HG02840 (cell line): ENCODE measurements around the gene COQ4.

Experiments
- ATAC-seq: cut with Tn5 transposase; IDR thresholded peaks from one replicate; pipeline ENCODE4 v1.9.1; 2021; ENCODE audit warnings: mild to moderate bottlenecking, moderate library complexity, moderate number of reproducible peaks; ENCODE audit not compliant: unreplicated experiment, low FRiP score

Gene COQ4

GRCh38 chr9:128339761-128340690 lies 17.4 kb downstream of the COQ4 start, which contains the start of gene SLC27A4:
SLC27A4 (plus strand) TSS chr9:128340527; CDS start chr9:128343133, 2,606 bp downstream.
- ATAC-seq: peak; percentile 76

DNA sequence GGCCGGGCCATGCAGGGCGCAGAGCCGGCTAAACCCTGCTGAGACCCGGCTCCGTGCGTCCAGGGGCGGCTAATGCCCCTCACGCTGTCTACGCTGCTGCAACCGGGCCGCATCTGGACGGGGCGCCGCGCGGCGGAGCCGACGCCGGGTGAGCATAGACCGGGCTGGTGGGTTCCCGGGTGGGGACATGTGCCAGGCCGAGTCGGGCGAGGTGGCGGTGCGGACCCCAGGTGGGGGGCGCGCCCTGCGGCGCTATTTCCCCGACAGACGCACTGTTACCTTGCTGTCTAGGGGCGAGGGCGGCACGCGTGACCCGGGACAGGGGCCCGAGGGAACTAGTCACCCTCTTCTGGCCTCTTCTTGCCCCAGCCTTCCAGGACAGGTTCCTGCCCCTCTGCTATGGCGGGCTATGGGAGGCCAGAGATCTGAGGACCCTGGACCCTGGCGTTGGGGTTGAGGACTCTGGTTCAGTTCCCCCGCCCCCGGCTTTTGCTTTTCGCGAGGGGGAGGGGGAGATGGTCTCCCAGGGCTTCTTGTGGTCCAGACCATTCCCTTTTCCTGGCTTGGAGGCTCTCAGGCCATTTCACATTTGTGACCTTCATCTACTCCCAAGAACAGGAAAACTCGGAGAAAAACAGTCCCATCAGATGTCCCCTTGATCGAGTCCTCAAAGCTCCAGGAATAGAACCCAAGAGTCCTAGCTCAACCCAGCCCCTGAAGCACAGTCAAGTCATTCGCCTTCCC lies 18.2 kb downstream of the COQ4 start:
- ATAC-seq: peak; percentile 26

GRCh38 chr9:128341435-128341849 lies 18.8 kb downstream of the COQ4 start:
- ATAC-seq: no peak

DNA sequence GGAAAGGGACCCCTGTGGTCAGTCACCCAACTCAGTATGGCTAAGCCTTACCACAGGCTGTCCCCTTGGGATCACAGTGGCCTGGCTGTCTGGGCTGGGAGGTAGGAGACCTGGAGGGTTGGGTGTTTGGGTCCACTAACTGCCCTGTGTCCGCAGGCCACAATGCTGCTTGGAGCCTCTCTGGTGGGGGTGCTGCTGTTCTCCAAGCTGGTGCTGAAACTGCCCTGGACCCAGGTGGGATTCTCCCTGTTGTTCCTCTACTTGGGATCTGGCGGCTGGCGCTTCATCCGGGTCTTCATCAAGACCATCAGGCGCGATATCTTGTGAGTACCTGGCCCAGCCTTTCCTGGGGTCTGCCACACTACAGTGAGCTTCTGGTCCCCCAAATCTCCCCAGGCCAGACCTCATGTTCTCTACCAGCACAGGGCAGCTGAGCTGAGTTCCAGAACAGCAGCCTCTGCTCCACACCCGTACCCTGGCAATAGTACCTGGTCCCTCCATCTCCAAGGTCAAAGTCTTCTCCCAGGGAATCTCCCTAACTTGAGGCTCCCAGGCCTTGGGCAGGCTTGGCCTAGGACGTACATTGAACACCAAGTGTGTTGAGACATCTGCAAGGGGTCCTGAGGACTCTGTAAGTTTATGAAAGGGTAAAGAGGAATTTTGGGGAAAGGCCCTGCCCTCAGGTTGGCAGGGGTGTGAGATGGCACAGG lies 20.5 kb downstream of the COQ4 start:
- no peak for ATAC-seq

DNA sequence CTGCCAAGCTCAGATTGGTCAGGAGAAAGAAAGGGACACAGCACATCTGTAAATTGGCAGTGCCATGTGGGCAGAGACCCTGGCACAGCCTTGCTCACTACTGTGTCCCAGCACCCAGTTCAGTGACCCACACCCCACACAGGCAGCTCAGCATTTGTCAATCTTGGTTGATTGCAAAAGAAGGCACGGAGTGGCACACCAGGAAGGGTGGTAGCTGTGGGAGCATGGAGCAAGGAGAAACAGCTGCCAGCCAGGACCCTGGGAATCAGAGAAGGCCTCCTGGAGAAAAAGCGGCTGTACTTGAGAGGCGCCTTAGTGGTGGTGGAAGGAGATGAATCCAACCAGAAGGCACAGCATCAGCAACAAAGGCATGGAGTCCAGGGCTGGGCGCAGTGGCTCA lies 21.2 kb downstream of the COQ4 start:
- ATAC-seq: no peak

DNA sequence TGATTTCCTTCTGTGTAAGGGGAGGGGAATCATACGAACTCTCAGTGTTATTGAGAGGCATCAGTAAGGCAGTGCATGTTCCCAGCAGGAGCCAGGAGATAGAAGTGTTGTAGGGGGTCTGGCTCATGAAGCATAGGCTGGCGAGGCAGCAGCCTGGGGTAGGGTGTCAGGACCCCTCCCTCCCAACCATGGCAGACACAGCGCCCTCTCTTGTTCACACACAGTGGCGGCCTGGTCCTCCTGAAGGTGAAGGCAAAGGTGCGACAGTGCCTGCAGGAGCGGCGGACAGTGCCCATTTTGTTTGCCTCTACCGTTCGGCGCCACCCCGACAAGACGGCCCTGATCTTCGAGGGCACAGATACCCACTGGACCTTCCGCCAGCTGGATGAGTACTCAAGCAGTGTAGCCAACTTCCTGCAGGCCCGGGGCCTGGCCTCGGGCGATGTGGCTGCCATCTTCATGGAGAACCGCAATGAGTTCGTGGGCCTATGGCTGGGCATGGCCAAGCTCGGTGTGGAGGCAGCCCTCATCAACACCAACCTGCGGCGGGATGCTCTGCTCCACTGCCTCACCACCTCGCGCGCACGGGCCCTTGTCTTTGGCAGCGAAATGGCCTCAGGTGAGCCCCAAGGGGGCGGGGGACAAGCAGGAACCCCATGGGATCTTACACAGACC lies 22.4 kb downstream of the COQ4 start:
- ATAC-seq: no peak

GRCh38 chr9:128349125-128349524 lies 26.5 kb downstream of the COQ4 start:
- ATAC-seq: no peak

DNA sequence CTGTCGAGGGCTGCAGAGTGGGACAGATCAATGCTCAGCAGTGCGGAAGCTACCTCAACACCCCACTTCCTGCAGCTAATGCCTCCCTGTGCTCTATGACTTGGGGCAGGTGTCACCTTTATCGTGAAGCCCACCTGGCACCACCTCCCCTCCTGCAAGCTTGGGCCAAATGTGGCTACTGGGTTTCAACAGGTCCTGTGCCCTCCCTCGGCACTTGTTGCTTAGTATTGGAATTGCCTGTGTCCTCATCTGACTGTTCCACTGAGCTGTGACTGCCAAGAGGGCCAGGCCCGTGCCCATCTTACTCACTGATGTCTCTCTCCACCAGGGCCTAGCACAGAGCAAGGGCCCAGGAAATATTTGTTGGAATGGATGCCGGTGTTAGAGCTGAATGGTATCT lies 27.1 kb downstream of the COQ4 start:
- ATAC-seq: no peak

- ATAC-seq: no peak
Observed at GRCh38 chr9:128355451-128355850, 32.8 kb downstream of the COQ4 start.

DNA sequence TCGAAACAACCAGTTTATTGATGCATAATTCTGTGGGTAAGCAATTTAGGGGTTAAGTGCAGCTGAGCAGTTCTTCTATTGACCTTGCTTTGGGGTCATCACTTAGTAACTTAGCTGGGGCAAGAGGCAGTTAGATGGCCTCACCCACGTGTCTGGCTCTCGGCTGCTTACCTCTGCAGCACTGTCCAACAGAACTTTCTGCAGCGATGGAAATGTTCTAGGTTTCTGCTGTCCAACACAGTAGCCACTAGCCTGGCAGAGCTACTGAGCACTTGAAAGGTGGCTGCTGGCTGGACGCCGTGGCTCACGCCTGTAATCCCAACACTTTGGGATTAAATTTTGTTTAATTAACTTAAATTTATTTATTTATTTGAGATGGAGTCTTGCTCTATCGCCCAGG lies 35.5 kb downstream of the COQ4 start:
- ATAC-seq: no peak

GRCh38 chr9:128358861-128359260 lies 36.2 kb downstream of the COQ4 start:
- ATAC-seq: no peak

DNA sequence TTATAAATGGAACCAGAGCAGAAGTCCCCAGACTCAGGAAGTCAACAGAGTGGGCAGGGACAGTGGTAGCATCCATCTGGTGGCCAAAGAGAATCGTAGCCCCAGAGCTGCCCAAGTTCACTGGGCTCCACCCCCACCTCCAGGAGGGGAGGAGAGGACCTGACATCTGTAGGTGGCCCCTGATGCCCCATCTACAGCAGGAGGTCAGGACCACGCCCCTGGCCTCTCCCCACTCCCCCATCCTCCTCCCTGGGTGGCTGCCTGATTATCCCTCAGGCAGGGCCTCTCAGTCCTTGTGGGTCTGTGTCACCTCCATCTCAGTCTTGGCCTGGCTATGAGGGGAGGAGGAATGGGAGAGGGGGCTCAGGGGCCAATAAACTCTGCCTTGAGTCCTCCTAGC lies 38.2 kb downstream of the COQ4 start:
- no peak for ATAC-seq

DNA sequence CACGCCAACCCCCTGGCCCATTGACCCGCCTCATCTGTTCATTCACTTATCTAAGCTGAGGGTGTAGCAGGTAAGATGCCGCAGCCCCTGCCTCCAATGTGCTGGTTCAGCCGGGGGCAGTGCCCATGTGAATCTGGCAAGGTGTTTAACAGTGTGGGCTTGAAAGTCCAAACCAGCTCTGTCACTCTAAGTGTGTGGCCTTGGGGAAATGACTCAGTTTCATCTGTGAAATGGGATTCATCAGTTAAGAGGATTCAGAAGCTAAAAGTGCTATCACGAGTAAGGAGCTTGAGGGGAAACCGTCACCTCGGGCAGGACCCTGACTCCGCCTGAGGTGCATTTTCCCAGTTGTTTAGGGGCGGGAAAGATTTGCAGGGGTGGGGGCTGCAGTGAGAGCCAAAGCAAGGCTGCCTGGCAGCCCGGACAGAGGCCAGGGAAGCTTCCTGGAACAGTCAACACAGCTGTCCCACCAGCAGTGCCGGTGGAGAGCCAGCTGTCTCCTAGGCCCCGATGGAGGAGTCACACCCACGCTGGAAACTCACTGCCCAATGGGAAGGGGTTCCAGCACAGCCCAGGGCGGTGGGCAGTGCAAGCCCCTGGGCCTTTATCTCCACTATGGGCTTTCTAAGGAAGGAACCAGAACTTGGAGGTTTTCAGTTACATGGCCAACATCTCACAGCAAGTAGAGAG lies 38.8 kb downstream of the COQ4 start:
- no peak for ATAC-seq

- peak; percentile 54 for ATAC-seq
Observed at GRCh38 chr9:128361986-128362646, 39.5 kb downstream of the COQ4 start.

GRCh38 chr9:128362774-128363173 lies 40.1 kb downstream of the COQ4 start:
- no peak for ATAC-seq

DNA sequence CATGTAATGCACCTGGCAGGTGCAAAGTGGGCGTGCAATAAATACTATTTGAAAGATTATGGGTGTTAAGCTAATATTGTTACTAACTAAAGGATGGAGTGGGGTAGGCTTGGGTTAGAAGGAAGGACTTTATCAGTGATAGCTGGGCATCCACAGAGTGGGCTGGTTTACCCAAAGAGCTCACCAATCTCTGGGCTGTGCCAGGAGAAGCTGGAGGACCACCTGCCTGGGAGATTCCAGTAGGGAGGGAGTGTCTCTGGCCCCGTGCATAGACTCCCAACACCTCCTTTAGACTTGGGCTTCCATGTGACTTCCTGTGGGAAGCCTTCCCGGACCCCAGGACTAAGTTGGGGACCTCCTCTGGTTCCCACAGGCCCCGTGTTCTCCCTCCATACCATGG lies 42.9 kb downstream of the COQ4 start:
- ATAC-seq: no peak

GRCh38 chr9:128369024-128369706 lies 46.5 kb downstream of the COQ4 start:
- no peak for ATAC-seq

GRCh38 chr9:128370367-128370751 lies 47.7 kb downstream of the COQ4 start:
- no peak for ATAC-seq
